RWPE2 (cell line): ENCODE data around the gene TM9SF4.

Experiments used
- ATAC-seq: fragments of 200-7000 bp; cut with Tn5 transposase; 3 replicates; pipeline ENCODE4 v1.9.1; 2021; ENCODE audit warnings: low read depth
- DNase-seq: peaks from one replicate; pipeline ENCODE4 v3.0.0-alpha.2; 2020; ENCODE audit warnings: low spot score
- H3K27ac ChIP-seq: fragments of 450-650 bp; 2 replicates; pipeline ENCODE4 v1.5.1; 2017; ENCODE audit warnings: mild to moderate bottlenecking; ENCODE audit not compliant: poor library complexity, severe bottlenecking
- H3K27me3 ChIP-seq: fragments of 250-450 bp; sonication (Bioruptor Pico); 2 replicates; pipeline ENCODE4 v1.5.1; 2021; ENCODE audit warnings: mild to moderate bottlenecking, moderate library complexity; ENCODE audit not compliant: insufficient read depth, poor library complexity, severe bottlenecking
- H3K36me3 ChIP-seq: fragments of 250-450 bp; sonication (Bioruptor Pico); 2 replicates; pipeline ENCODE4 v1.5.1; 2020; ENCODE audit warnings: low read depth, mild to moderate bottlenecking, moderate library complexity
- H3K4me1 ChIP-seq: fragments of 250-450 bp; sonication (Bioruptor Pico); 2 replicates; pipeline ENCODE4 v1.5.1; 2021; ENCODE audit warnings: mild to moderate bottlenecking, moderate library complexity; ENCODE audit not compliant: insufficient read depth, poor library complexity, severe bottlenecking
- H3K4me3 ChIP-seq: fragments of 250-450 bp; sonication (Bioruptor Pico); 2 replicates; pipeline ENCODE4 v1.5.1; 2021; ENCODE audit warnings: mild to moderate bottlenecking, moderate library complexity; ENCODE audit not compliant: severe bottlenecking
- H3K9me3 ChIP-seq: fragments of 250-450 bp; sonication (Bioruptor Pico); 2 replicates; pipeline ENCODE4 v1.5.1; 2021; ENCODE audit warnings: mild to moderate bottlenecking, moderate library complexity; ENCODE audit not compliant: severe bottlenecking
- CTCF ChIP-seq: fragments of 450-650 bp; IDR thresholded peaks from one replicate; pipeline ENCODE4 v1.5.1; 2017; ENCODE audit warnings: mild to moderate bottlenecking, moderate library complexity; ENCODE audit not compliant: poor library complexity, severe bottlenecking

The TM9SF4 gene

GRCh38 chr20:32110173-32110704 lies 725 bp downstream of the TM9SF4 start:
- no peaks in the 10 kb centered on the region for H3K27me3 ChIP-seq
- peak; percentile 82 for DNase-seq

DNA sequence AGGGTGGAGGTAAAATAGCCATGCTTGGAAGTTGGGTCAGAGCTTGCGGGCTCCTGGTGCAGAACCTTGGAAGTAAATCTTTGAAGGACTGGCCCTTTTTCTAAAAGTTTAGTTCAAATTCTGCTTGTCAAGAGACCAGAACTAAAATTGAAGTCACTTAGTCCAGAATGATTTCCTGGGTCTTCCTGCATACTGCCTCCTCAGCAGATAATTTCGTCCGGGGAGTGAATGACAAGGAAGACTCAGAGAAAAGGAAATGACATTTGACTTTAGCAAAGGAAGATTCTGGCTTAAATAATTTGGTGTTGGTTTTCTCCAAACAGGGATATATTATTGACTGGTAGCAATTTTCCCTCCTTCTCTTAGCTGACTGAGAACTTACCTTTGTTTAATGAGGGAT lies 1.2 kb downstream of the TM9SF4 start:
- Histone ChIP-seq H3K27ac (peak overlapping the region; percentile 77), H3K4me3 (peak overlapping the region; percentile 68), H3K27me3 (no peaks in the 10 kb centered on the region), H3K36me3 (peaks cover 36% of the 10 kb centered on the region), H3K4me1 (peaks cover 10% of the 10 kb centered on the region), H3K9me3 (no peaks in the 10 kb centered on the region)
- ATAC-seq (no peak), DNase-seq (no peak)
- TF ChIP-seq CTCF, result no peak

More at GRCh38 chr20:32110173-32110704, 725 bp downstream of the TM9SF4 start:
- Histone ChIP-seq H3K36me3 (peaks cover 32% of the 10 kb centered on the region), H3K9me3 (no peaks in the 10 kb centered on the region), H3K4me1 (peaks cover 10% of the 10 kb centered on the region), H3K27ac (peak overlapping the region; percentile 77), H3K4me3 (peak overlapping the region; percentile 68)
- TF ChIP-seq CTCF, result no peak
- no peak for ATAC-seq

DNA sequence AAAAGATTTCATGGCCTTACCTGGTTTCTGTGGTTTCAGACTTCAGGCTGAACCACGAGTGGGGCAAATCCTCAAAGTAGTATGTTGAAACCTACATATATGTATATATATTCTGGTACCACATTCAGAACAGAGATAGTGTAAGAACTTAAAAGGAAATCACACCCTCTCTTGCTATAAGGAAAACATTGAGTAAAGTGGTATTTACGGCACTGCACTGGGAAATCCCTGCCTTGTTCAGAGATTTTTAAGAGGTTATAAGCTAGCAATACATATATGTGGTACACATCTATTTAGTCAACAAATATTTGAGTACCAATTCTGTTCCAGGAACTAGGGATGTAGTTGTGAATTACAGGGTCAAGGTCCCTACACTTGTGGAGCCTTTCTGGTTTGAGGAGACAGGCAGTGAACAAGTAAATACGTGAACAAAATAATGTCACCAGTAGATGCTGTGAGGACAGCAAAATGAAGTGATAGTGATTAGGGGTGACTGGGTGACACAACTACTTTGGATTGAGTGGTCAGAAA lies 1.7 kb downstream of the TM9SF4 start:
- H3K4me1 ChIP-seq, result peaks cover 10% of the 10 kb centered on the region
- DNase-seq, result peak; percentile 7
- H3K4me3 ChIP-seq, result no peak overlapping the region
- no peaks in the 10 kb centered on the region for H3K27me3 ChIP-seq
- H3K36me3 ChIP-seq, result peaks cover 40% of the 10 kb centered on the region
- H3K27ac ChIP-seq, result no peak overlapping the region
- no peak for TF ChIP-seq CTCF
- ATAC-seq, result no peak
- H3K9me3 ChIP-seq, result no peaks in the 10 kb centered on the region

DNA sequence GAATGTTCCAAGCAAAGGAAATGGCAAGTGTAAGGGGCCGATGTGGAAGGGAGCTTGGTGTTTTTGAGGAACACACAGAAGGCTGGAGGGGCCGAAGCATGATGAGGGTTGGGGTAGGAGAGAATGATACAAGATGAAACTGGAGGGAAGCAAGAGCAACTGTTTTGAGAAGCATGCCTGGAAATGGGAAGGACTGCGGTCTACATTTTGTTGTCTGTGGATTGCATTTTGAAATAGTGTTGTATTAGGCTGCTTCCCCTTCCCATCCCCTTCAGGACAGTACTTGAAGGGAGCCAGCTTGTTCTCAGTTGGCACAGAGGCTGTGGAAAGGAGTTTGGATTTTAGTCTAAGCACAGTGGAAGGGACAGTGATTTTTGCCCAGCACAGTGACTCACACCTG lies 2.2 kb downstream of the TM9SF4 start:
- ATAC-seq, result no peak
- DNase-seq, result peak; percentile 40
- no peak for TF ChIP-seq CTCF
- H3K36me3 ChIP-seq, result peaks cover 42% of the 10 kb centered on the region
- H3K4me3 ChIP-seq, result no peak overlapping the region
- H3K27ac ChIP-seq, result no peak overlapping the region
- H3K27me3 ChIP-seq, result no peaks in the 10 kb centered on the region
- H3K9me3 ChIP-seq, result no peaks in the 10 kb centered on the region
- H3K4me1 ChIP-seq, result peaks cover 10% of the 10 kb centered on the region

GRCh38 chr20:32112841-32113240 lies 3.3 kb downstream of the TM9SF4 start:
- Histone ChIP-seq H3K4me1 (peaks cover 10% of the 10 kb centered on the region), H3K36me3 (peaks cover 42% of the 10 kb centered on the region), H3K27me3 (no peaks in the 10 kb centered on the region), H3K4me3 (no peak overlapping the region), H3K9me3 (no peaks in the 10 kb centered on the region), H3K27ac (no peak overlapping the region)
- DNase-seq, result peak; percentile 59
- no peak for TF ChIP-seq CTCF
- no peak for ATAC-seq
